OCI-LY7 (cell line): ENCODE measurements around the gene FST.

ENCODE experiments used
- CTCF ChIP-seq: fragments of 200-600 bp; sonication (generic); conservative IDR thresholded peaks from 2 replicates; pipeline ENCODE4 v1.5.1; 2014; ENCODE audit warnings: mild to moderate bottlenecking, antibody characterized with exemption, low read length, moderate library complexity, mixed read lengths
- EZH2phosphoT487 ChIP-seq: fragments of 200-600 bp; sonication (generic); IDR thresholded peaks from 2 replicates; pipeline ENCODE4 v1.6.1; 2018; ENCODE audit warnings: low read depth, borderline replicate concordance, mild to moderate bottlenecking, mixed run types, antibody characterized with exemption, low read length, moderate library complexity, mixed read lengths

DNA sequence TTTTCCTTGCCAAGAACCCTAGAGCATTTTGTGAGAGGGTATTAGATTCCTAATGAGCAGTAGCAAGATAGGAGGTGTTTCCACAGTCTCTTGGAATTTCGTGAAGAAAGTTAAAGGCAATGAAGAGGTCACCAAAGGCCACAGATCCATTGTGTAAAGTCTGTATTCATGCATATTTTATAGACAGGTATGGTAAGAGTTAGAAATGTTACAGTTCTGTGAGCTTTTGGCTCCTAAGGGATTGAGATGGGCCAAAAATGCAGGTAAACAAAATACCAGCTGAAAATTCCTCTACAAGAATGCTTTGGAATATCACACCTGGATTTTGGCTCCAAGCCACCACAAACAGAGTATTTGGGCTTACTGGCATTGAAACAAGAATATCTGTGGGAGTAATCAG, 47.4 kb upstream of the FST start:
- TF ChIP-seq CTCF: no peak
- no peak for TF ChIP-seq EZH2phosphoT487
